ENCODE data around the gene LAMC3. TPM values are rescaled to one million over a fixed set of nuclear protein-coding genes. Genes with fewer than 3 reads are reported as not detected.

LAMC3 gene
- total and polyA plus RNA-seq, 9 of the 15 experiments (the other 6 are each of a cell fraction or from before 2014, with no cell fraction given), result 0.10 TPM; not detected in 8

- Histone ChIP-seq H3K27me3 (ENCODE audit: control insufficient read depth in 2 of 2, insufficient read depth in 2 of 2, low read length in 2 of 2) (peaks cover 89 to 97% of the 10 kb centered on the region in 2 experiments), H2AFZ (ENCODE audit: low read depth, low read length) (no peak overlapping the region)
- TF ChIP-seq ZBED1 (IDR thresholded peaks at IDR 0.05), result no peak
- no peak for TF ChIP-seq SMARCA5 (IDR thresholded peaks at IDR 0.05)
- no peak for TF ChIP-seq JUNB (CRISPR knock-in tag; conservative IDR thresholded peaks at IDR 0.05)
- no peak for TF ChIP-seq ZNF41 (CRISPR knock-in tag; conservative IDR thresholded peaks at IDR 0.05)
- TF ChIP-seq POLR2AphosphoS5 (IDR thresholded peaks at IDR 0.05; ENCODE audit: control insufficient read depth, insufficient read depth, low read depth, low read length), result no peak
- no peak for TF ChIP-seq ATF3 (IDR thresholded peaks at IDR 0.05)
- peak; percentile 59; the same call in 1 of the 2 replicates for TF ChIP-seq ATF3 (CRISPR knock-in tag; conservative IDR thresholded peaks at IDR 0.05)
- TF ChIP-seq LARP7 (IDR thresholded peaks at IDR 0.05), result no peak
- TF ChIP-seq, protein P1, sequence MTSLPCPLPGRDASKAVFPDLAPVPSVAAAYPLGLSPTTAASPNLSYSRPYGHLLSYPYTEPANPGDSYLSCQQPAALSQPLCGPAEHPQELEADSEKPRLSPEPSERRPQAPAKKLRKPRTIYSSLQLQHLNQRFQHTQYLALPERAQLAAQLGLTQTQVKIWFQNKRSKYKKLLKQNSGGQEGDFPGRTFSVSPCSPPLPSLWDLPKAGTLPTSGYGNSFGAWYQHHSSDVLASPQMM (CRISPR knock-in tag; IDR thresholded peaks at IDR 0.05), result no peak
- TF ChIP-seq, protein P2, sequence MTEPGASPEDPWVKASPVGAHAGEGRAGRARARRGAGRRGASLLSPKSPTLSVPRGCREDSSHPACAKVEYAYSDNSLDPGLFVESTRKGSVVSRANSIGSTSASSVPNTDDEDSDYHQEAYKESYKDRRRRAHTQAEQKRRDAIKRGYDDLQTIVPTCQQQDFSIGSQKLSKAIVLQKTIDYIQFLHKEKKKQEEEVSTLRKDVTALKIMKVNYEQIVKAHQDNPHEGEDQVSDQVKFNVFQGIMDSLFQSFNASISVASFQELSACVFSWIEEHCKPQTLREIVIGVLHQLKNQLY (CRISPR knock-in tag; conservative IDR thresholded peaks at IDR 0.05), result 0 out of 4 replicates have a peak, but pooled peaks of 1 of the 2 experiments have one; percentile 50
- no peak for TF ChIP-seq GABPA (tag; conservative IDR thresholded peaks at IDR 0.05; ENCODE audit: low read depth)
- TF ChIP-seq ZFP36 (IDR thresholded peaks at IDR 0.05; ENCODE audit: low read depth, low read length, partially characterized antibody), result no peak
- TF ChIP-seq SAFB2 (IDR thresholded peaks at IDR 0.05; ENCODE audit: borderline replicate concordance, low read depth, low read length, severe bottlenecking), result no peak
- no peak for TF ChIP-seq HMG20B (CRISPR knock-in tag; IDR thresholded peaks at IDR 0.05)
- peak; percentile 56; the same call in 1 of the 2 replicates for TF ChIP-seq HMGXB4 (CRISPR knock-in tag; IDR thresholded peaks at IDR 0.05)
- no peak for TF ChIP-seq E2F6 (IDR thresholded peaks at IDR 0.05; ENCODE audit: borderline replicate concordance in 1 of 2, extremely low read depth in 1 of 2, insufficient read depth in 1 of 2, insufficient read length in 1 of 2, low read depth in 1 of 2, low read length in 1 of 2, poor library complexity in 1 of 2, severe bottlenecking in 1 of 2)
Measured at GRCh38 chr9:130979591-130980385, 29.2 kb upstream of the LAMC3 start.

More at GRCh38 chr9:130979591-130980385, 29.2 kb upstream of the LAMC3 start:
- H3K9me3 ChIP-seq (replicated peaks; ENCODE audit: control insufficient read depth, insufficient read depth, low read depth, low read length), result no peaks in the 10 kb centered on the region
- FAIRE-seq, result no peak
- peaks cover 80% of the 10 kb centered on the region for H4K20me1 ChIP-seq (replicated peaks; ENCODE audit: control insufficient read depth, insufficient read depth, low read length)
- peak; percentile 1; the same call in 2 of the 3 replicates for ATAC-seq
- H3K27ac ChIP-seq (ENCODE audit: extremely low read depth, low read depth, low read length), result no peak overlapping the region
- CTCF ChIA-PET (ENCODE audit: low intra/inter-chr PET ratio), result no interaction called here
- WGBS (ENCODE audit: insufficient coverage, low coverage, missing lambda C conversion rate), result 7% methylated on average over 20 of the region's 20 CpGs
- no peak overlapping the region for H3K4me3 ChIP-seq
- DNase-seq (ENCODE audit: extremely low read depth in 1 of 4, low spot score in 3 of 4), result peak; percentile 37 to 68 (median 62)
- H3K4me2 ChIP-seq (ENCODE audit: insufficient read depth, low read length), result no peak overlapping the region
- in situ Hi-C loops (cut with MboI) (loop anchor here (25.0 kb wide), 1 partner anchor 267 kb away; no protein-coding TSS in a partner anchor), intact Hi-C loops (cut with micrococcal nuclease) (no loop called here)
- BruUV-seq (replicated peaks), result no TSS peak
- H3K36me3 ChIP-seq (ENCODE audit: control insufficient read depth, insufficient read depth, low read length), result no peaks in the 10 kb centered on the region
- H3K9me1 ChIP-seq (ENCODE audit: control insufficient read depth, insufficient read depth, low read length), result peaks cover 13% of the 10 kb centered on the region
- H3K79me2 ChIP-seq (ENCODE audit: control insufficient read depth, insufficient read depth, low read length), result no peaks in the 10 kb centered on the region
- POLR2A ChIA-PET, result interaction anchor here (0.6 to 10.0 kb wide), 17 partner anchors 10 to 127 kb away, joined by 3 to 131 read pairs (median 4); no protein-coding TSS in a partner anchor
- H3K9ac ChIP-seq (ENCODE audit: insufficient read depth in 1 of 2, low read depth in 2 of 2, low read length in 2 of 2), result peak overlapping the region in 1 of 2 experiments; percentile 9; a peak in 1 of 4 replicates
- peaks cover 0 to 19% of the 10 kb centered on the region in 2 experiments; a peak in 1 of 5 replicates for H3K4me1 ChIP-seq (replicated peaks in 1 of 2; ENCODE audit: control insufficient read depth in 2 of 2, insufficient read depth in 2 of 2, low read length in 2 of 2)

Measured in K562 (cell line).